ENCODE data around the gene GSTO2. TPM values are rescaled to one million over a fixed set of nuclear protein-coding genes. Genes with fewer than 3 reads are reported as not detected.

Gene GSTO2
- total and polyA plus RNA-seq, 2 of the 13 experiments (the other 11 are each of a cell fraction or from before 2014, with no cell fraction given) = 2.1 to 7.9 TPM

- no peak for TF ChIP-seq SOX13 (IDR thresholded peaks at IDR 0.05)
- TF ChIP-seq SOX13 (CRISPR knock-in tag; conservative IDR thresholded peaks at IDR 0.05 in 1 of 2, IDR thresholded peaks at IDR 0.05 in 1 of 2) = peak in 1 of 2 experiments; percentile 64; a peak in 2 of 4 replicates
- TF ChIP-seq TFAP4 (IDR thresholded peaks at IDR 0.05; ENCODE audit: borderline replicate concordance, low read depth) = 0 out of 2 replicates have a peak, but pooled peaks have one; percentile 10
- TF ChIP-seq DPF2 (CRISPR knock-in tag; IDR thresholded peaks at IDR 0.05; ENCODE audit: borderline replicate concordance, low read depth) = peak; percentile 42; the same call in 1 of the 2 replicates
- 0 out of 2 replicates have a peak, but pooled peaks have one; percentile 20 for TF ChIP-seq RCOR2 (CRISPR knock-in tag; IDR thresholded peaks at IDR 0.05)
- TF ChIP-seq ZGPAT (CRISPR knock-in tag; IDR thresholded peaks at IDR 0.05) = no peak
- no peak for TF ChIP-seq CBX5 (CRISPR knock-in tag; IDR thresholded peaks at IDR 0.05; ENCODE audit: borderline replicate concordance)
- TF ChIP-seq SALL1 (CRISPR knock-in tag; IDR thresholded peaks at IDR 0.05) = peak; percentile 59; the same call in 1 of the 2 replicates
- TF ChIP-seq ZNF740 (CRISPR knock-in tag; IDR thresholded peaks at IDR 0.05) = no peak
- TF ChIP-seq BCL6 (CRISPR knock-in tag; IDR thresholded peaks at IDR 0.05) = peak; percentile 55
- TF ChIP-seq HDAC1 (CRISPR knock-in tag; IDR thresholded peaks at IDR 0.05) = peak; percentile 51; the same call in 1 of the 2 replicates
- TF ChIP-seq, protein P1, sequence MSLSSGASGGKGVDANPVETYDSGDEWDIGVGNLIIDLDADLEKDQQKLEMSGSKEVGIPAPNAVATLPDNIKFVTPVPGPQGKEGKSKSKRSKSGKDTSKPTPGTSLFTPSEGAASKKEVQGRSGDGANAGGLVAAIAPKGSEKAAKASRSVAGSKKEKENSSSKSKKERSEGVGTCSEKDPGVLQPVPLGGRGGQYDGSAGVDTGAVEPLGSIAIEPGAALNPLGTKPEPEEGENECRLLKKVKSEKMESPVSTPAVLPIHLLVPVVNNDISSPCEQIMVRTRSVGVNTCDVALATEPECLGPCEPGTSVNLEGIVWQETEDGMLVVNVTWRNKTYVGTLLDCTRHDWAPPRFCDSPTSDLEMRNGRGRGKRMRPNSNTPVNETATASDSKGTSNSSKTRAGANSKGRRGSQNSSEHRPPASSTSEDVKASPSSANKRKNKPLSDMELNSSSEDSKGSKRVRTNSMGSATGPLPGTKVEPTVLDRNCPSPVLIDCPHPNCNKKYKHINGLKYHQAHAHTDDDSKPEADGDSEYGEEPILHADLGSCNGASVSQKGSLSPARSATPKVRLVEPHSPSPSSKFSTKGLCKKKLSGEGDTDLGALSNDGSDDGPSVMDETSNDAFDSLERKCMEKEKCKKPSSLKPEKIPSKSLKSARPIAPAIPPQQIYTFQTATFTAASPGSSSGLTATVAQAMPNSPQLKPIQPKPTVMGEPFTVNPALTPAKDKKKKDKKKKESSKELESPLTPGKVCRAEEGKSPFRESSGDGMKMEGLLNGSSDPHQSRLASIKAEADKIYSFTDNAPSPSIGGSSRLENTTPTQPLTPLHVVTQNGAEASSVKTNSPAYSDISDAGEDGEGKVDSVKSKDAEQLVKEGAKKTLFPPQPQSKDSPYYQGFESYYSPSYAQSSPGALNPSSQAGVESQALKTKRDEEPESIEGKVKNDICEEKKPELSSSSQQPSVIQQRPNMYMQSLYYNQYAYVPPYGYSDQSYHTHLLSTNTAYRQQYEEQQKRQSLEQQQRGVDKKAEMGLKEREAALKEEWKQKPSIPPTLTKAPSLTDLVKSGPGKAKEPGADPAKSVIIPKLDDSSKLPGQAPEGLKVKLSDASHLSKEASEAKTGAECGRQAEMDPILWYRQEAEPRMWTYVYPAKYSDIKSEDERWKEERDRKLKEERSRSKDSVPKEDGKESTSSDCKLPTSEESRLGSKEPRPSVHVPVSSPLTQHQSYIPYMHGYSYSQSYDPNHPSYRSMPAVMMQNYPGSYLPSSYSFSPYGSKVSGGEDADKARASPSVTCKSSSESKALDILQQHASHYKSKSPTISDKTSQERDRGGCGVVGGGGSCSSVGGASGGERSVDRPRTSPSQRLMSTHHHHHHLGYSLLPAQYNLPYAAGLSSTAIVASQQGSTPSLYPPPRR (CRISPR knock-in tag; IDR thresholded peaks at IDR 0.05; ENCODE audit: borderline replicate concordance) = peak; percentile 86
- peak; percentile 61; the same call in 1 of the 2 replicates for TF ChIP-seq PPARG (CRISPR knock-in tag; conservative IDR thresholded peaks at IDR 0.05)
- TF ChIP-seq TCF12 (IDR thresholded peaks at IDR 0.05) = no peak
- TF ChIP-seq TCF12 (CRISPR knock-in tag; IDR thresholded peaks at IDR 0.05) = no peak
- no peak for TF ChIP-seq ZNF510 (CRISPR knock-in tag; IDR thresholded peaks at IDR 0.05; ENCODE audit: low read depth)
- TF ChIP-seq, protein P2, sequence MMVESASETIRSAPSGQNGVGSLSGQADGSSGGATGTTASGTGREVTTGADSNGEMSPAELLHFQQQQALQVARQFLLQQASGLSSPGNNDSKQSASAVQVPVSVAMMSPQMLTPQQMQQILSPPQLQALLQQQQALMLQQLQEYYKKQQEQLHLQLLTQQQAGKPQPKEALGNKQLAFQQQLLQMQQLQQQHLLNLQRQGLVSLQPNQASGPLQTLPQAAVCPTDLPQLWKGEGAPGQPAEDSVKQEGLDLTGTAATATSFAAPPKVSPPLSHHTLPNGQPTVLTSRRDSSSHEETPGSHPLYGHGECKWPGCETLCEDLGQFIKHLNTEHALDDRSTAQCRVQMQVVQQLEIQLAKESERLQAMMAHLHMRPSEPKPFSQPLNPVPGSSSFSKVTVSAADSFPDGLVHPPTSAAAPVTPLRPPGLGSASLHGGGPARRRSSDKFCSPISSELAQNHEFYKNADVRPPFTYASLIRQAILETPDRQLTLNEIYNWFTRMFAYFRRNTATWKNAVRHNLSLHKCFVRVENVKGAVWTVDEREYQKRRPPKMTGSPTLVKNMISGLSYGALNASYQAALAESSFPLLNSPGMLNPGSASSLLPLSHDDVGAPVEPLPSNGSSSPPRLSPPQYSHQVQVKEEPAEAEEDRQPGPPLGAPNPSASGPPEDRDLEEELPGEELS (CRISPR knock-in tag; IDR thresholded peaks at IDR 0.05) = peak; percentile 64; the same call in 1 of the 2 replicates
- TF ChIP-seq RFXANK (CRISPR knock-in tag; IDR thresholded peaks at IDR 0.05) = no peak
- peak; percentile 85 for TF ChIP-seq NFIC (IDR thresholded peaks at IDR 0.05; ENCODE audit: low read length)
Measured at GRCh38 chr10:104277785-104278184, 8.8 kb downstream of the GSTO2 start (continued).

Measured in HepG2 (cell line).